ENCODE data around the gene CLRN2. TPM values are rescaled to one million over a fixed set of nuclear protein-coding genes. Genes with fewer than 3 reads are reported as not detected.

The CLRN2 gene
- total and polyA plus RNA-seq, 9 of the 15 experiments (the other 6 are each of a cell fraction or from before 2014, with no cell fraction given): not detected

DNA sequence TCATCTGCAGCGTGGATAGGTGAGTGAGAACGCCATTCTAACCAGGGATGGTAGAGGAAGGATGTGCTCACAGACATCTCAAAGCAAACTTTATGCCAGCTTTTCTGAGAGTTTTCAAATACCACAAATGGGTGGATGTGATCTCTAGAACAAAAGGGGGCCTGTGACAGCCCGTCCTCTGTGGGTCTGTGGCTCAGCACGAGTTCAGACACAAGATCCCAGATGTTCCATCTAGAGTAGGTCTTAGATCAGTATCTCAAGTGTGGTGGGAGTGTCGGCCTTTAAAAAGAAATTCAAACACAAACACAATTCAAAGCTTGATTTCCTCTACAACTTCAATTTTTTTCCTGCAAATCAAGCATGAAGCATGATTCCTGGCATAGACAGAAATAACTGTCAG lies 25.8 kb upstream of the CLRN2 start:
- ATAC-seq: no peak
- Histone ChIP-seq H3K9me3 (replicated peaks; ENCODE audit: control insufficient read depth, insufficient read depth, low read depth, low read length) (no peaks in the 10 kb centered on the region), H3K36me3 (ENCODE audit: control insufficient read depth, insufficient read depth, low read length) (peaks cover 71% of the 10 kb centered on the region), H3K9ac (ENCODE audit: insufficient read depth in 1 of 2, low read depth in 2 of 2, low read length in 2 of 2) (no peak overlapping the region), H3K4me3 (no peak overlapping the region), H4K20me1 (replicated peaks; ENCODE audit: control insufficient read depth, insufficient read depth, low read length) (no peaks in the 10 kb centered on the region), H3K9me1 (ENCODE audit: control insufficient read depth, insufficient read depth, low read length) (no peaks in the 10 kb centered on the region), H2AFZ (ENCODE audit: low read depth, low read length) (no peak overlapping the region), H3K4me2 (ENCODE audit: insufficient read depth, low read length) (no peak overlapping the region), H3K79me2 (ENCODE audit: control insufficient read depth, insufficient read depth, low read length) (peaks cover 10% of the 10 kb centered on the region; the same call in 2 of the 3 replicates), H3K4me1 (replicated peaks in 1 of 2; ENCODE audit: control insufficient read depth in 2 of 2, insufficient read depth in 2 of 2, low read length in 2 of 2) (peaks cover 8 to 9% of the 10 kb centered on the region in 2 experiments), H3K27ac (ENCODE audit: extremely low read depth, low read depth, low read length) (no peak overlapping the region), H3K27me3 (ENCODE audit: control insufficient read depth in 2 of 2, insufficient read depth in 2 of 2, low read length in 2 of 2) (no peaks in the 10 kb centered on the region; a peak in 1 of 5 replicates)
- FAIRE-seq: no peak
- no peak for DNase-seq (ENCODE audit: extremely low read depth in 1 of 4, low spot score in 3 of 4)
- no TSS peak for BruUV-seq (replicated peaks)
- POLR2A ChIA-PET: no interaction called here
- TF ChIP-seq CBX5 (IDR thresholded peaks at IDR 0.05; ENCODE audit: borderline replicate concordance, low read depth): no peak
- TF ChIP-seq MTF1 (CRISPR knock-in tag; IDR thresholded peaks at IDR 0.05; ENCODE audit: borderline replicate concordance): no peak
- no peak for TF ChIP-seq YY1 (IDR thresholded peaks at IDR 0.05; ENCODE audit: borderline replicate concordance in 1 of 3, control insufficient read depth in 1 of 3, extremely low read depth in 1 of 3, insufficient read depth in 3 of 3, insufficient read length in 1 of 3, insufficient replicate concordance in 2 of 3, low read depth in 1 of 3, low read length in 2 of 3)
- no peak for TF ChIP-seq NR2C1 (IDR thresholded peaks at IDR 0.05)
- no peak for TF ChIP-seq NR2C1 (tag; IDR thresholded peaks at IDR 0.05)
- no peak for TF ChIP-seq FOS (IDR thresholded peaks at IDR 0.05; ENCODE audit: extremely low read depth, insufficient read length)
- no peak for TF ChIP-seq EZH2 (IDR thresholded peaks at IDR 0.05; ENCODE audit: borderline replicate concordance, low read depth, low read length)
- TF ChIP-seq, protein P1, sequence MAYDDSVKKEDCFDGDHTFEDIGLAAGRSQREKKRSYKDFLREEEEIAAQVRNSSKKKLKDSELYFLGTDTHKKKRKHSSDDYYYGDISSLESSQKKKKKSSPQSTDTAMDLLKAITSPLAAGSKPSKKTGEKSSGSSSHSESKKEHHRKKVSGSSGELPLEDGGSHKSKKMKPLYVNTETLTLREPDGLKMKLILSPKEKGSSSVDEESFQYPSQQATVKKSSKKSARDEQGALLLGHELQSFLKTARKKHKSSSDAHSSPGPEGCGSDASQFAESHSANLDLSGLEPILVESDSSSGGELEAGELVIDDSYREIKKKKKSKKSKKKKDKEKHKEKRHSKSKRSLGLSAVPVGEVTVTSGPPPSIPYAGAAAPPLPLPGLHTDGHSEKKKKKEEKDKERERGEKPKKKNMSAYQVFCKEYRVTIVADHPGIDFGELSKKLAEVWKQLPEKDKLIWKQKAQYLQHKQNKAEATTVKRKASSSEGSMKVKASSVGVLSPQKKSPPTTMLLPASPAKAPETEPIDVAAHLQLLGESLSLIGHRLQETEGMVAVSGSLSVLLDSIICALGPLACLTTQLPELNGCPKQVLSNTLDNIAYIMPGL (CRISPR knock-in tag; IDR thresholded peaks at IDR 0.05): no peak
- TF ChIP-seq NCOR1 (IDR thresholded peaks at IDR 0.05): no peak
- no peak for TF ChIP-seq ZKSCAN8 (CRISPR knock-in tag; IDR thresholded peaks at IDR 0.05)
- TF ChIP-seq NFRKB (IDR thresholded peaks at IDR 0.05; ENCODE audit: low read depth): no peak
- TF ChIP-seq KAT2B (IDR thresholded peaks at IDR 0.05; ENCODE audit: low read depth, low read length): no peak
- TF ChIP-seq ZNF224 (CRISPR knock-in tag; IDR thresholded peaks at IDR 0.05): no peak
- TF ChIP-seq, protein P2, sequence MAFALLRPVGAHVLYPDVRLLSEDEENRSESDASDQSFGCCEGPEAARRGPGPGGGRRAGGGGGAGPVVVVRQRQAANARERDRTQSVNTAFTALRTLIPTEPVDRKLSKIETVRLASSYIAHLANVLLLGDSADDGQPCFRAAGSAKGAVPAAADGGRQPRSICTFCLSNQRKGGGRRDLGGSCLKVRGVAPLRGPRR (CRISPR knock-in tag; IDR thresholded peaks at IDR 0.05): no peak
- 87% methylated on average over 5 of the region's 5 CpGs for WGBS (ENCODE audit: insufficient coverage, low coverage, missing lambda C conversion rate)
- intact Hi-C loops (cut with micrococcal nuclease) (no loop called here), in situ Hi-C loops (cut with MboI) (no loop called here)
- CTCF ChIA-PET (ENCODE audit: low intra/inter-chr PET ratio): no interaction called here

Data from K562 (cell line).